Stimulated activated CD8-positive, alpha-beta memory T cell treated with anti-CD3 and anti-CD28 coated beads, Interleukin-15, amount 100 ng/mL, for 4 hours (primary cell): ENCODE measurements around the gene GRAMD4.

ENCODE experiments used
- DNase-seq, 2 donors: peaks; one replicate each; pipeline ENCODE4 v3.0.0-alpha.2; 2020; ENCODE audit warnings: low read depth in 2 of 2

GRAMD4 gene

DNA sequence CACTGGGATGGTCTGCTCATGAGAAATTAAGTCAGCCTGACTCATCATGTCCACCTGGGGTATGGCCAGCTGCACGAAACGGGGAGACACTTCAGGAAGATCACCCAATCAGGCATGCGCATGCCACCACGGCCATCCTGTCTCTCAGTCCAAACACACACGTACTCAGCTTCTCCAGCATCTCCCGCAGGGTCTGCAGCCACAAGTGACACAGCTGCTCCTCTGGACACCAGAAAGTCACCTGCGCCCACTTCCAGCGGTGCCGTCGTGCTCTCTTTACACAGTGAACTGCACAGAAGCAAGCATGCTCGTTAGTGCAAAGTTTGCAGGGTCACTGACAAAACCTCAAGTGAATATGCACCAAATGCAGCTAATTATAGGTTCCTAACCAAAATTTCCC lies 99.7 kb downstream of the GRAMD4 start:
- no peak for DNase-seq

DNA sequence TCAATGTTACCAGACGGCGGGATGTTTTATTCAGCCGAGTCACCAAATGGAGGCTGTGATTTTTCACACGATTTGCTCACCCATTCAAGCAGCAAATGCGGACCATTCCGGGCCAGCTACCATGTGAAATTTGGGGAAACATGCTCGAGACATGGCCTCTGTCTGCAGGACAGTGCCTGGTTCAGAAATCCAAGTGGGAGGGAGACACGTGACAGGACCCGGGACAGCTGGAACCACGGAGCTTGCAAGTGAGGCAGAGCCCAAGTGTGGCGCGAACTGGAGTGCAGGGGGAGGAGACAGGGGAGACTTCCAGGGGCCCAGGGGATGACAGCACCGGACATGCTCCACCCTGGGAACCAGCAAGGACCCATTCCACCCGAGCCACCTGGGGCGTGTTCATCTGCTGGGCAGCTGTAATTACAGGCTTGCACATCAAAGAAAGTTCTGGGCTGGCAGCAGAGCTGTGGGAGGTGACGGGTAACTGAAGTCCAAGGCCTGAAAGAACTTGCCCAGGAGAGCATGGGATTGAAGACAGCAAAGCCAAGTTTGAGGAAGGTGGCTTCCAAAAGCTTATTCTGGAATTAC lies 101.4 kb downstream of the GRAMD4 start:
- DNase-seq, result no peak

DNA sequence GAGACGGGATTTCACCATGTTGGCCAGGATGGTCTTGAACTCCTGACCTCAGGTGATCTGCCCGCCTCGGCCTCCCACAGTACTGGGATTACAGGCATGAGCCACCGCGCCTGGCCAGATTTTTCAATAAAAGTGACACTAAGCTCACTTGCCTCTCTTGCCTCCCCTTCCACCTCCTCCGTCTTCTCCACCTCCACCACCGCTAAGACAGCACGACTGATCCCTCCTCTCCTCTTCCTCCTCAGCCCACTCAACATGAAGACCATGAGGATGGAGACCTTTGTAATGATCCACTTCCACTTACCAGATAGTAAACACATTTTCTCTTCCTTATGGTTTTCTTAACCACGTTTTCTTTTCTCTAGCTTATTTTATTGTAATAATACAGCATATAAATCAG lies 103.7 kb downstream of the GRAMD4 start:
- no peak for DNase-seq

DNA sequence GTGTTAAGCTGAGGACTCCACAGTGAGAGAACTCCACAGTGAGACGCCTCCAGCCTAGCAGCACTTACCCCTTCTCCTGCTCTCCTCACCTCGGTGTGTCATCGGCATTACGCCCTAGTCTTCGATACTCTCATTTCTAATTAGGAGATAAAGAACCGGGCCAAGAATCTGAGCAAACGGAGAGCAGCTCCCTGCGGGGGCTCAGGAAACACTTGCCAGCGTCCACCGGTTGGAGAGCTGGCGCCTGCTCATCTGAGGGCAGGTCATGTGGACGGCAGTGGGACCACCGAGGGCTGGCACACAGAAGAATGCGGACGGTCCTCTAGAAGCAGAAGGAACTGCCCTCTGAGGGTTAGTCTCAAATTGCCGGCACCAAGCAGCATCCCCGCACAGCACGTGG lies 104.9 kb downstream of the GRAMD4 start:
- DNase-seq, result no peak

DNA sequence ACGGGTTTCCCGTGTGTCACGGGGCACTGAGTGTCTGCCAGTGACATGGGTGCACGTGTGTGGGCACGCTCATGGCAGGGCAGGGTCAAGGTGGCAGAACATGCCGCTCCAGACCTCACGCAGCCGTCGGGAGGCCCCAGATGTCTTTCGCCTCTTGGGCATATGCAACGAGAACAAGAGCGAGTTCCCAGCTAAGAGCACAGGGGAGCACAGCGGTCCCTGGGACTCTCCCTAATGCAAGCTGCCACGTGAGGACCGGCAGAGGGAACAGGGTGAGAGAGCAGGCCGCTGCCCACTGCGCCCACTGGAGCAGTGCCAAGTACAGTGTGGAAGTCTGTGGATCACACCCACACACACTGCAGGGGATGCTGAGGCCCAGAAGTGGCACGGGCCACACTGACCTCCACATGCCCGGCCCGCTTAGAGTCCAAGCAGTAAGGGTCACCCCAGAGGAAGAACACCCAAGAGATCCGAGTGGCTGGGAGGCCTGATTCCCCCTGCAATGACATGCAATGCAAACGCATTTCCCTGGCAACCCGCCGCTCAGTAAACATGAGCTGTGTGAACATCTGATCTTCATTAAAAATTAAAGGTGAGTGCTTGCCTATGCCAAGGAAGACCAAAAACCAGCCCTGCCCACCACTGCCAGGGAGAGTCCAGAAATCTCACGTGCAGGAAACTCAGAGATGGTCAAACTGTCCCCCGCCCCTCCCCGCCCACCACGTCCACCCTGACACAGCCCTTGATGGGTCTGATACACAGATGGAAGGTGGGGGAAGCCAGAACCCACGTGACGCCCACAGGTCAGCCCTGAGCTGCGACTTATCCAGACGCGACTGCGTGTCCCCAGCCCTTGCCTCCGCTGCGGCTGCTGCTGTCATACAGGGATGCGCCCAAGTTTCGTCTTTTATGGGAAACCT lies 106.1 kb downstream of the GRAMD4 start:
- DNase-seq, result no peak

DNA sequence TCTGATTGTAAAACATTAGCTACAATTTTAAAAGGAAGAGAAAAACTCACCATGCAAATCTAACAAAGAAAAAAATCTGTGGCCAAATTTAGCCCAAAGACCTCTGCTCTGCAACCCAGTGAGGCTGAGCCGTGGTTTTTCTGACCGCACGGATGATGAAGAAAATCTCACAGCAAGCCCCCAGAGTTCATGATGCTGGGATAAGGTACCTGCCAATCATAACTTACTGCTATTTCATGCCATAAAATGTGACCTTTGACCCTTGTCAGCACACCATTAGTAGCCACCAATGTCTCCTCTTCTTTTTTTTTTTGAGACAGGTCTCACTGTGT lies 106.8 kb downstream of the GRAMD4 start:
- DNase-seq, result no peak

DNA sequence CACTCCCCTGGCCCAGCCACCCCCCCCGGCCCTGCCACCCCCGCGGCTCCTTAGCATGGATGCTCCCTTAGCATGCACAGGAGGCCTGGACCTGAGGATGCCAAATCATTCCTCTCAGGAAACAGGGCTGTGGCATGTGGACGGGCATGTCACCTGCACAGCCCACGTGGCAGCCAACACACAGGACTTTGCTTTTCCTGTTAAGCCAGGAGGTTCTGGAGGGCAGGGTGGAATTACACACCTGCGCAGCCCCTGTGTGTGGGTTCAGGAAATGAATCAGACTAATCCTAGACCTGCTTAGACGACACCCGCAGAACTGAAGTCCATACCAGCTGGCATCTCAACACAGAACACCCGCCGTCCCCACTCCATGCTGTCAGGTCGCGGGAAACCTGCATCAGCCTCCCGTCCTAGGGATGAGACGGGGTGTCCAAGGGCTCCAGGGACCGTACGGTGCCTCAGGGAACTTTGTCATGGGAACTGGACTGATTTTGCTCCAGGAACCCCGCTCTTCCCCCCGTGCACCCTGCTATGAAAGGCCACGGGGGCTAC lies 107.7 kb downstream of the GRAMD4 start:
- DNase-seq, result no peak

DNA sequence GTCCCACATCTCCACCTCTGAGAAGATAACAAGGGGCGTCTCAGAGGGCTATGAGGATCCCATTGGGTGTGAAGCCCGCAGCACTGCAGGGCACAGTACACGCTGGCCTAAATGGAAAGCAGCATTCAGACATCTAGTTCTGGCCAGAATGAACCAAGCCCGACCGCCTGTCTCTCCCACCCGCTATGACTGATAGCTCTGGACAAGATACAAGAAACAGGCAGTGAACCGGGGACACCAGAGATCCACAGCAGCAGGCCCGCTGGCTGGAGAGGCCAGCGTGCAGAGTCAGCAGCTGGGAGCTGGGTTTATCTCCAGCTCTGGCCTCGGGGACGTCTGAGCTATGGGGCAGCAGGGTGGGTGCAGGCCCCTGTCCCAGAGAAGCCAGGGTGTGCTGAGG lies 108.3 kb downstream of the GRAMD4 start:
- no peak for DNase-seq
